ENCODE results near the gene SYNPR.
"Not testable (repeated sequence)": the region's sequence is repeated elsewhere in the genome, so short reads cannot be mapped to it uniquely, and the experiment has no call there.

SYNPR gene

DNA sequence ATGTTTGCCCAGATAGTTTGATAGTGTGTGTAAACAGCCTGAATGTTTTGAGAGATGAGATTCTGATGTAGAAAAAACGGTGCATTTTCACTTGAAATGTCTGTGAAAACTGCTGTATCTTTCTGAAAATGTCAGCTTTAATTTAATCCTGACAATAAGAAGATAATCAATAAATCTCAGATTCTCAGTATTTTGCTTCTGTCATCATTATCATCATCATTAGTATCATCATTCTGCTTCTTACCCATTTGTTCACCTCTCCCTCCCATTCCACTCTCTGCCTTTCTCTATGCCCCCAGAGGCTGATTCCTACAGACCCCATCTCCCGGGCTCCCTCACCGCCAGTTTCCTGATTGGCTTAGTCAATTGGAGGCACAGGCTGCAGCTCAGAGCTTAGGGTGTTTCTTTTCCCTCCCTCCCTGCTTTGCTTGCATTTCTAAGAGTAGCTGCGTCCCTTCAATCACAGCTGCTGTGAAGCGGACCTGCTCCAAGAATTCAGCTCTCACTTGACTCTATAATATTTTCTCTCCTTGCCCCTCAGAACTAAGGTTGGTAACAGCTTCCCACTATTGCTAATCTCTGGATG is 366.2 kb downstream of the SYNPR start:
- no peak for DNase-seq

DNA sequence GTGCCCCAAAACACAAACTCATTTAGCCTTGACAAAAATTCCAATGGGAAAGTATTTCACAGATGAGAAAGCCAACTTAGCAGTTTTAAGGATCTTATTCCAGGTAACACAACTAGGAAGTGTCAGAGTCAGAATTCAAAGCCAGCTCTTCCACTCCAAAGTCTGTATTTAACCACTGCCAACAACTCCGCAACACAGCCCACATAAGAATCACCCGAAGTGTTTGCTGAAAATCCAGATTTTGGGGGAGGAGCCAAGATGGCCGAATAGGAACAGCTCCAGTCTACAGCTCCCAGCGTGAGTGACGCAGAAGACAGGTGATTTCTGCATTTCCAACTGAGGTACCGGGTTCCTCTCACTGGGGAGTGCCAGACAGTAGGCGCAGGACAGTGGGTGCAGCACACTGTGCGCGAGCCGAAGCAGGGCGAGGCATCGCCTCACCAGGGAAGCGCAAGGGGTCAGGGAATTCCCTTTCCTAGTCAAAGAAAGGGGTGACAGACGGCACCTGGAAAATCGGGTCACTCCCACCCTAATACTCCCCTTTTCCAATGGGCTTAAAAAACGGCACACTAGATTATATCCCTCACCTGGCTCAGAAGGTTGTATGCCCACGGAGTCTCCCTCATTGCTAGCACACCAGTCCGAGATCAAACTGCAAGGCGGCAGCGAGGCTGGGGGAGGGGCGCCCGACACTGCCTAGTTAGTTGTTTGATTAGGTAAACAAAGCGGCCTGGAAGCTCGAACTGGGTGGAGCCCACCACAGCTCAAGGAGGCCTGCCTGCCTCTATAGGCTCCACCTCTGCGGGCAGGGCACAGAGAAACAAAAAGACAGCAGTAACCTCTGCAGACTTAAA is 367.0 kb downstream of the SYNPR start:
- DNase-seq: not testable (repeated sequence)

DNA sequence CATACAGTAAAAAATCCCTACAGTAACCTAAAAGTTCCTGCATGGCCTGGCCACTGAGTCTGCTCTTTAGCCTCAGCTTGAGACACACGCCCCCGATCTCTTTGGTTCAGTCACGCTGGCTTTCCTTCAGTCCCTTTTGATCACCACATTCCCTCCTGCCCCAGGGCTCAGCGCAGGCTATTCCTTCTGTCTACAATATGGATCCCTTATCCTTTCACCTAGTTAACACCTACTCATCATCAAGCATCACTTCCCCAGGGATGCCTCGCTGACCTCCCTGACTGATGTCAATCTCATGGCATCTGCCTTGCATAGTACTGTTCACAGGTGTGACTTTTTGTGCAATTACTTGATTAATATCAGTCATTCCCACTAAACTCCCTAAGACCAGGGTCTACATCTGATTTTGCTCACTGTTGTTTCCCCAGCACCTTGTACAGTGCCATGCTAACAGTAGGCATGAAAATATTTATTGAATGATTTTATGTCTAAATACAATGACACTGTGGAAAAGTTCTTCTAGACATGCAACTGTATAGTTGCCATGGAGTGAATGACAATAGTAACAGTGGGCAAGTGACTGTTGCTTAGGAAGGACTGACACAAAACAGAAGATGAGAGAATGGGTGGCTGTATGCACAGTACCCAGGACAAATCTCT is 374.1 kb downstream of the SYNPR start, which contains the start of gene SNTN:
Gene SNTN (plus strand): TSS at position 610 of the 660 bp plus-strand sequence. CDS start 13 bp downstream, at position 623.
- no peak for DNase-seq

DNA sequence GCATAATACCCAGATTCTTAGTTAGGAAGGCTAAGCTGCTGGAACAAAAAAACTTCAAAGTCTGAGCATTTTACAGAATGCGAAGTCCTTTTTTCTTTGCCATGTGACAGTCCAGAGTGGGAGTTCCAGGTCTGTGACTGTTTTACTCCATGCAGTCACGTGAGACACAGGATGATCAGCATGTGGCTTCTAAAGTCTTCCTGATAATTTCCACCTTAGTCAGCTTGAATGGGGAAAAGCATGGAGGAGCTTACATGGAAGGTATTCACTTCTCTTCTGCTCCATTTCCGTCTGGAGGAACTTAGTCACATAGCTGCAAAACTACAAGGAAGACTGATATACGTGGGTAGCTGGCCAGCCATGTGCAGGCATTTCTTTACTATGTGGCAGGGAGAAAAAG is 376.1 kb downstream of the SYNPR start:
- no peak for DNase-seq

DNA sequence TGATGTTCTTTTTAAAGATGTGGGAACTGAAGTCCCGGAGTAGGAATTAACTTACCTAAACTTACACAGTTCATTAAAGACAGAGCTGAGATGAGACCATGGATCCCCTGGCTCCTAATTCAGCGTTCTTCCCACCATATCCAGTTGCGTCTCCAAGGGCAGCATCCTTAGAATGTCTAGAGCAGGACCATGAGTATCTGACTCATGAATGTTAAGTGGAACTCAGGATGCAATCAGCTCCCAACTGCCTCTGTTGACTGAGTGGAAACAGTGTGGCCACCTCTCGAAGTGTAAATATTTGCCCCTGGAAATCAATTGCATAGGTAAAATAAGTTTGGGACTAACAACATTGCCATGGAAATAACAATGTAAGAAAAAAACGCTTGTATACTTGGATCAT is 376.8 kb downstream of the SYNPR start:
- no peak for DNase-seq

DNA sequence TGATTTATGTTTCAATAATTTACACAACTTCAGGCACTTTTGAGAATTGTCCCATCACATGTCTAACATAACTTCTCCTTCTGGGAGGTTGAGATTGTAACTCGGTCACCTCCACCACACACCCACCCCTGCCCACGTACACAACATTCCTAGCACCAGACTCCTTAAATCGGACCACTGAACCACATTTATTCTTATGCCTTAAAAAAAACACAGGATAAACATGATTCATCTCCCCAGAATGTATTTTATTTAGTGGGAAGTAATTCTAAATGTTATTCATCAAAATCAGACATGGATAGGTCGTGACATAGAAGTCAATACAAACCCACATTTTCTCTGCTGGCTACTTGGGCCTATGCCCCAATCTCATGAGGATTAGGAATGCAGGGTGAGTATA is 377.4 kb downstream of the SYNPR start:
- DNase-seq: no peak

DNA sequence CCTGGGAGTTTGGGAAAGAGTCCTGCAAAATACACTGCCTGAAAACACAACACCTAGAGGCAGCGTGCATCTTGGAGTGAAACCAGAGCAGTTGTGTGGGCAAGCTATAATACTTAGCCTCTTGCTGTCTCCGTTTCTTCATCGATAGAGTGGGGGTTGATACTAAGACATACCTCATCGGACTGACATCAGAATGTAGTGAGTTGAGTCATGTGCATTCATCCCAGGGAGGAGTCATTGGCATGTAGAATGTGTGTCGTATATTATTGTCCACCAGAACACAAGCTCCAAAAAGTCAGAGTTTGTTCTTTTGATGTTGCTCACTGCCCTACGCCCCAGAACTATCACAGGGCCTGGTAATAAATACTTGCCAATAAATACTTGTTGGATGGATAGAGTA is 378.7 kb downstream of the SYNPR start:
- no peak for DNase-seq

DNA sequence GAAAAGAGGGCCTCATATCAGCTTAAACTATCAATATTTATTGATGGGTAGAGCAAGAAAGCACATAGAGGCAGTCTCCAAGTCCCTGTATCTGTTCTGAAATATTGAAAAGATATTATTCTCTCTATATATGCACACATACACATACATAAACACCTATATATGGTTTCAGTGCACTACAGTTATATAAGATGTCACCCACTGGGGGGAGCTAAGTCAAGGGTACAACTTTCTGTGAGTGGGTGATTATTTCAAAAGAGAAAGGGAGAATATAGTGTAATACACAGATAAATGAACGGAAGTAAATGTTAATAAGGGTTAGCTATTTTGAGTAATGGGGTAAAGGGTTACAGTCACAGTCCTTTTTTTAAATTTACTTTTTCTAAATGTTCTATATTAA is 383.1 kb downstream of the SYNPR start:
- no peak for DNase-seq

DNA sequence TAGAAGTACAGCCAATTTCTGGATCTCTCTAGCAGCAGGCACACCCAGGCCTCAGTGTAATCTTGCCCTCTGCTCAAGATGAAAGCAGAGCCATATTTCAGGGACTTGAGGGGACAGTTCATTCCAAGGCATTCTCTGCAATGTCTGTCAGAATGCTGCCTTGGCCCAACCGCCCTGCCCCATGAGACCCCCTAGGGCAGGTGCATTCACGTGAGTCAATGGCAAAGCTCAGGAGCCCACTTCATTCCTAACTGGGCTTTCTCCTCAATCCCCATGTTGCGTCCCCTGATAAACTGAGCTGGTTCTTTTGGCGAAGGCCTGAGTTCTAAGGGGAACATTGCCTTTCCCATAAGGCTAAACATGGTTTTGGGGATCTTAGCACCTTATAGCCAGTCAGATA is 383.9 kb downstream of the SYNPR start:
- no peak for DNase-seq

DNA sequence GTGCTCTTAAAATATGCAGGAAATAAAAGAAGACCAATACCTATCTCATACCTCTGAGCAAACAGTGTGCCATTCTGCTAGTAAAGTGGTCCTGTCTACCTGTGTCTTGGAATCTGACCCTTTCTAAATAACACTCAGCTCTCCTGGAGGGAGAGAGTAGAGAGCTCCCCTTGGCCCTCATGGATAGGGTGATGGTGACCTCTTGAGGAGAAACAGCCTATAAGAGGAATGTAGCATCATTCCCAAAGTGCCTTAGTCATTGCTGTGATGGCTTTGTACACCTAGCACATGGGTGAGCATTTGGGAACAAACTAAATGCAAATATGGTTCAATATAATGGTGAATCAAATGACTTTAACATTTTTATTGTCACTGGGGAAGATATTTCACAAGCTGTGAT is 384.4 kb downstream of the SYNPR start:
- DNase-seq: no peak

Data from NCI-H1417 treated with DMSO at 0.1 percent for 48 hours (cell line).